Activated naive CD4-positive, alpha-beta T cell treated with anti-CD3 and anti-CD28 coated beads, Interleukin-2, amount 50 U/mL, for 24 hours (primary cell): ENCODE results near the gene ADAM8.
A peak's percentile ranks its signal among the peaks of the same experiment; 100 is the strongest.

Experiments used
- H3K27ac Mint-ChIP-seq: one replicate; pipeline ENCODE4 v1.8.0; 2021; ENCODE audit warnings: mild to moderate bottlenecking, mixed read lengths
- H3K27me3 Mint-ChIP-seq: one replicate; pipeline ENCODE4 v1.8.0; 2021; ENCODE audit warnings: mixed read lengths
- H3K36me3 Mint-ChIP-seq: one replicate; pipeline ENCODE4 v1.8.0; 2021; ENCODE audit warnings: mixed read lengths
- H3K4me1 Mint-ChIP-seq: one replicate; pipeline ENCODE4 v1.8.0; 2021; ENCODE audit warnings: mixed read lengths
- H3K4me3 Mint-ChIP-seq: one replicate; pipeline ENCODE4 v1.8.0; 2021; ENCODE audit warnings: mild to moderate bottlenecking, mixed read lengths
- H3K9me3 Mint-ChIP-seq: one replicate; pipeline ENCODE4 v1.8.0; 2021; ENCODE audit warnings: mixed read lengths

ADAM8 gene

DNA sequence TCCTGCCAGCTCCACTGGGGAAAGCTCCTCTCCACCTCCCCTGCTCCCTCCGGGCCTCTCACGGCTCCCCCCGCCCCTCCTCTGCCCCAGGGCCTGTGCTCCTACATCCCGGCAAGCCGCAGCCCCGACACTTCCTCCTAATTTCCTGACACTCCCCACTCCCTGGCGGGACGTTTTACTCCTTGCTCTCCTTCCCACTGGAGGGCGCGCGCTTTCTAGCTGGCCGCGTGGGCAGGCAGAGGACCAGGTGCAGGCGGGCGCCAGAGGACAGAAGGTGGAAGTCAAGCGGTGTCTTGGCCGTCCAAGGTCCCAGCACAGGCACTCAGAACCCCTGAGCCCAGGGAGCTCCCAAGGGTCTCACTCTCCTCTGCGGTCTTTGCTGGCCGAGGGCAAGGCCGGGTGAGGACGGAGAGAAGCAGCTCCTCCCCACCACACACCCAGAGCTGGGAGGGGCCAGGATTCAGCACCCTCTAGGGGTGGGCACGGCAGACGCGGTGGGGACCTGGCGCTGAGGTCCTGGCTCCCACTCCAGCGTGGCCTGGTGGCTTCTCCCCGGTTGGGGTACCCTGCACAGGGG, 19.1 kb downstream of the ADAM8 start:
- Mint-ChIP-seq H3K27ac (no peak overlapping the region), H3K27me3 (no peaks in the 10 kb centered on the region), H3K4me3 (no peak overlapping the region), H3K4me1 (peaks cover 37% of the 10 kb centered on the region), H3K36me3 (no peaks in the 10 kb centered on the region), H3K9me3 (no peaks in the 10 kb centered on the region)

DNA sequence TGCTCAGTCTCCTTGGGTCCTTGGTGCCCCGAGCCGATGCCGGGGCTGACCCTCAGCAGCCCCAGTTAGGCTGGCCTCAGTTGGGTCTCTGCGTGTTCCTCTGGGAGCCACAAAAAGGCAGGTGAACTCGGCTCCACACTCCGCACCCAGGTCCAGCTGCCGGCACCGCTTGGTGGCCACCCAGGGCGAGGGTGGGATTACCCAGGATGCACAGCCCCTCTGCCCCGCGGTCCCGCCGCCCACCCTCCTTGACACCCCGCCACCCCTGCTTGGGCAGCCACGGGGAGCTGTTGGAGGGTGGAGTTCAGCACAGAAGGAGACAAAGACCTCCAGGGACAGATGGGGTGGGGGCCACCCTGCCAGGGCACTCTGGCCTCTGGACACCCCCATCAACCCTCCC, 21.3 kb downstream of the ADAM8 start:
- no peaks in the 10 kb centered on the region for H3K36me3 Mint-ChIP-seq
- H3K27ac Mint-ChIP-seq, result no peak overlapping the region
- H3K4me3 Mint-ChIP-seq, result no peak overlapping the region
- no peaks in the 10 kb centered on the region for H3K9me3 Mint-ChIP-seq
- no peaks in the 10 kb centered on the region for H3K27me3 Mint-ChIP-seq
- peaks cover 24% of the 10 kb centered on the region for H3K4me1 Mint-ChIP-seq

DNA sequence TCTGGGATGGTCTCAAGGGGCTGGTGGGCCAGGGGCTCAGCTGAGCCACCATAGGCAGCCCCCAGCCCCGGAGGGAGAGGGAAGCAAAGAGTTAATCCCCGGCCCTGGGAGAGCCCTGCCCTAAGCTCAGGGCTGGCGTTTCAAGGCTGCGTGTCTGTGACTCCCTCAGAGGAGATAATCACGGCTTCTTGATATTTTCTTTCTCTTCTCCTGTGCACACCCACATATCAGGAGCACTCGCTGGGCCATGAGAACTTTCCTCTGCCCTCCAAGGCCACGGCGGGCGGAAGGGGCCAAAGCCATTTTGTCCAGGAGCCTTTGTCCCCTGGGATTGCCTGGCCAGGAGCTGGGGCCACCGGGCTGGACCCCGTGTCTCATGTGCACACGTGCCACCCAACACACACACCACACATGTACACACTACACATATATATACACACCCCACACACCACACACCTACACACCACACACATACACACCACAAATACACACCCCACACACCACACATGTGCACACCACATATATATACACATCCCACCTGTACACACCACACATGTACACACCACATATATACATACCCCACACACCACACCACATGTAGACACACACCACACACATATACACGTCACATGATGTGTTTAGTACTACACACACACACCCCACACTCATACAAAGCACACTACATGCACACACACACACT, 22.1 kb downstream of the ADAM8 start:
- H3K4me3 Mint-ChIP-seq, result no peak overlapping the region
- peak overlapping the region; percentile 33 for H3K27ac Mint-ChIP-seq
- no peaks in the 10 kb centered on the region for H3K9me3 Mint-ChIP-seq
- no peaks in the 10 kb centered on the region for H3K27me3 Mint-ChIP-seq
- H3K36me3 Mint-ChIP-seq, result no peaks in the 10 kb centered on the region
- peaks cover 17% of the 10 kb centered on the region for H3K4me1 Mint-ChIP-seq

DNA sequence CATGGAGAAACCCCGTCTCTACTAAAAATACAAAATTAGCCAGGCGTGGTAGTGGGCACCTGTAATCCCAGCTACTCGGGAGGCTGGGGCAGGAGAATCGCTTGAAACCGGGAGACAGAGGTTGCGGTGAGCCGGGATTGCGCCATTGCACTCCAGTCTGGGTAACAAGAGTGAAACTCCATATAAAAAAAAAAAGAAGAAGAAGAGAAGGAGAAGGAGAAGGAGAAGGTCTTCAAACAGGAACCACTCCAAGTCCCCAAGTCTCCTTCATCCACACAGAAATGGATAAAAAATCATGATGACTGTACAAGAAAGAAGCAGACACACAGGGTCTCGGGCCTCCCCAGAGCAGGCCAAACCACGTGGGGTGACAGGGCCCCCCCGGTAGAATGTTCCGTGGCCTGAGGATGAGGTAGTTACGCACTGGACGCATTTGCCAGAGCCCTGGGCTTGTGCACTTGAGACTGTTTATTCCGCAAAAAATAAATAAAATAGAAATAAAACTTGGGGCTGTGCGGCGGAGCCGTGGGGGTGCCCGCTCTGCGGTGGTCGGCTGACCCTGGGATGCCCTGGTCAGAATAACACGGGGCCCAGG, 23.2 kb downstream of the ADAM8 start:
- no peak overlapping the region for H3K27ac Mint-ChIP-seq
- no peaks in the 10 kb centered on the region for H3K9me3 Mint-ChIP-seq
- no peaks in the 10 kb centered on the region for H3K27me3 Mint-ChIP-seq
- no peaks in the 10 kb centered on the region for H3K36me3 Mint-ChIP-seq
- H3K4me3 Mint-ChIP-seq, result no peak overlapping the region
- H3K4me1 Mint-ChIP-seq, result peaks cover 9% of the 10 kb centered on the region

DNA sequence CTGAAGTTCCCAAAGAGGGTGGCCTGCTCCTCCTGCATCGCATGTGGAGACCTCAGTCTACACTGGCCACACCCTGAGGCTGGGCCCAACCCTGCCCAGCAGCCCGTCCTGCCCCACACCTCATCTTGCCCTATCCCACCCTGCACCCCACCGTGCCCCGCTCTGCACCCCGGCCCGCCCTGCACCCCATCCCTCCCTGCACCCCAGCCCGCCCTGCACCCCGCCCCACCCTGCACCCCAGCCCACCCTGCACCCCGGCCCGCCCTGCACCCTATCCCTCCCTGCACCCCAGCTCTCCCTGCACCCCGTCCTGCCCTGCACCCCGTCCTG, 24.5 kb downstream of the ADAM8 start:
- Mint-ChIP-seq H3K27ac (no peak overlapping the region), H3K4me3 (no peak overlapping the region), H3K36me3 (no peaks in the 10 kb centered on the region), H3K9me3 (no peaks in the 10 kb centered on the region), H3K4me1 (no peaks in the 10 kb centered on the region), H3K27me3 (no peaks in the 10 kb centered on the region)

DNA sequence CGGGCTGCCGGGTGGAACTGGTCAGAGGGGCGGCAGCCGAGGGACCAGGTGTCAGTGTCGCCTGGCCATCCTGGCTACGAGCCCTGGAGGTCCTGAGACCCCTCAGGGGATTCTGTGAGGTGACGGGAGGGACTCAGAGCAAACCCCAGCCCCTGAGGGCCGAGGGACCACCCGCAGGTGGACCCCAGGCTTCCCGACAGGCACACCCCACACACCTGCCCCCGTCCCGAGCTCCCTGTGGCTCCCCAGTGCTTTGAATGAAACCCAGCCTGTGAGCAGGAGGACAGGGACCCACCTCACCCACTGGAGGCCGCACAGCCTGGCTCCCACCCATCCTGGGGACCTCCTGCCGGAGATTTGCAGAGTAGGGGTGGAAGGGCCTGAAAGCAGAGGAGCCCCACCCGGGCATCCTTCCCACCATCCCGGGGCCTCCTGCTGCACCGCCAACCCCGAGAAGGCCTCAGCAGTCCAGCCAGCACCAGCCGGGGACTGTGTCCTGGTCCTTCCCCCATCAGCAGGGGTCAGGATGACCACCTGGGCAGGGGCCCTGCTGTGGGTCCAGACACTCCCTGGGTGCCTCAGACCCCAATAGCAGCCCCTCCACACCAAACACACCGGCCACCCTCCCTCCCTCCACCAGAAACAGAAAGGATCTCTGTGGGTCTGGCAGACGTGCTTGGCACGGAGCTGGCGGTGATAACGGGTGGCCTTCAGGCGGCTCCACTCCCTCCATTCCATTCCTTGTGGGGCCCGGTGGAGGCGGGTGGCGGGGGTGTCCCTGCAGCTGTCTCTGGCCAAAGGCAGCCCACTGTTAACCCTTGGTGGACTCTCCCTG, 25.1 kb downstream of the ADAM8 start:
- Mint-ChIP-seq H3K4me3 (no peak overlapping the region), H3K9me3 (no peaks in the 10 kb centered on the region), H3K4me1 (no peaks in the 10 kb centered on the region), H3K27me3 (no peaks in the 10 kb centered on the region), H3K27ac (peak overlapping the region; percentile 84), H3K36me3 (no peaks in the 10 kb centered on the region)

DNA sequence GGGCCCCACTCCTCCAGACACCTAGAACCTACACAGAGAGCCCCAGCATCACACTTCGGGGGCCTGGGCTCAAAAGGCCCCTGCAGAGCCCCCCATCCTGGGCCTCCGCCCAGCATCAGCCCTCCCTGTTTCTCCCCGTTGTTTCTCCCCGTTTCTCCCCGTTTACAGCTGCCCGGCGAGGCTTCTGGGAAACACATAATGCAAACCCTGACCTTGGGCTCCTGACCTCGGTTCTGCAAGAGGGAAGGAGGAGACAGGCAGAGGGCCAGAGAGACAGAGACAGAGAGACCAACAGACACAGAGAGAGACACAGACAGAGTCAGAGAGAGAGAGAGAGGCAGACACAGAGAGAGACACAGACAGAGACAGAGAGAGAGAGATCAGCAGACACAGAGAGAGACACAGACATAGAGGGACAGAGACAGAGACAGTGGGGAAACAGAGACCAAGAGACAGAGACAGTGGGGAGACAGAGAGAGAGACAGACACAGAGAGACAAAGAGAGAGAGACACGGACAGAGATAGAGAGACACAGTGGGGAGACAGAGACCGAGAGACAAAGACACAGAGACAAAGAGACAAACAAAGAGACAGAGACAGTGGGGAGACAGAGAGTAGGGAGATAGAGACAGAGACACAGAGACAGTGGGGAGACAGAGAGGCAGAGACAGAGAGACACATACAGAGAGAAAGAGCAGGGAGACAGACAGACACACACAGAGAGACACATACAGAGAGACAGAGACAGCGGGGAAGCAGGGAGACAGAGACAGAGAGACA, 26.5 kb downstream of the ADAM8 start:
- Mint-ChIP-seq H3K4me3 (no peak overlapping the region), H3K27me3 (peaks cover 2% of the 10 kb centered on the region), H3K9me3 (no peaks in the 10 kb centered on the region), H3K36me3 (no peaks in the 10 kb centered on the region), H3K27ac (no peak overlapping the region), H3K4me1 (no peaks in the 10 kb centered on the region)

DNA sequence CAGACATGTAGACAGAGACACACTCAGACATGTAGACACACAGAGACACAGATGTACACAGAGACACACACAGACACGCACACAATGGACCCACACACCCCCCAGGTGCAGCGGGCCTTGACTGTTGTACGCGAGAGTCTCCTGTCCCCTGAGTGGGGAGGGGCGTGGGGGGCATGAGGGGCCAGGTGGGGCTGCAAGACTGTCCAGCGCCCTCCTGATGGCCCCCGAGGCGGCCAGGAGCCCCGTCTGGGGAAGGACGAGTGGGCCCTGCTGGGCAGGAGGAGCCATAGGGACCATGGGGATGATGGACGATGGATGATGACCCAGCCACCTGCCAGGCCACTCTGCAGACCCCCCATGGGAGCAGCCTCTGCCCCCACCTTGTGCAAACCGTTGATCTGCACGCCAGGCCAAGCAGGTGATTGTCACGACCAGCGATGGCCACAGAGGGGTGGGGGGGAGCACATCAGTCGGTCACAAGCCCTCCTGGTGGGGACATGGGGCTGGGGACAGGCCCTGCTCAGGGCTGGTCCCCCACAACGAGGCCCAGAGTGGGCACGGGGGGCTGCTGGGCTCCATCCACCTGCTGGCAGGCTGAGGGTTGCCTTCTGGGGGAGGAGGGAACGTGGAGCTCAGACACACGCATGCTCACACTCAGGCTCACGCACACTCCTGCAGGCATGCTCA, 27.4 kb downstream of the ADAM8 start:
- no peaks in the 10 kb centered on the region for H3K9me3 Mint-ChIP-seq
- H3K4me1 Mint-ChIP-seq, result no peaks in the 10 kb centered on the region
- H3K27ac Mint-ChIP-seq, result no peak overlapping the region
- no peak overlapping the region for H3K4me3 Mint-ChIP-seq
- H3K27me3 Mint-ChIP-seq, result peaks cover 2% of the 10 kb centered on the region
- H3K36me3 Mint-ChIP-seq, result no peaks in the 10 kb centered on the region

DNA sequence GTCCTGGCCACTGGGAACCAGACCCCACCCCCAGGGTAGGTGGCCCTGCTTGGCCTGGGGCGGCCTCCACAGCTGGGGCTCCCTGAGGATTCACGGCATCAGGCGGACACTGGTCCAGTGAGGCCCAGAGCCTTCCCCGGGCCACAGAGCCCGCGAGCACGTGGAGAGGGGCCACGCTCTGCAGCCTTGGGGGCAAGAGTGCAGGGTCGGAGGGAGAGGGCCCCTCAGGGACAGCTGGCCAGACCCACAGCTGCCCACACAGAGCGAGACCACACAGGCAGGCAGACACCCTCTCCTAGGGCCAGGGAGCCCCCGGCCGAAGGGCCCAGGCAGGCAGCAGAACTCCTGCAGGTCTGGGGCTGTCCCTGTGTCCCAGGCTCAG, 28.3 kb downstream of the ADAM8 start:
- no peaks in the 10 kb centered on the region for H3K4me1 Mint-ChIP-seq
- peaks cover 2% of the 10 kb centered on the region for H3K27me3 Mint-ChIP-seq
- H3K9me3 Mint-ChIP-seq, result no peaks in the 10 kb centered on the region

DNA sequence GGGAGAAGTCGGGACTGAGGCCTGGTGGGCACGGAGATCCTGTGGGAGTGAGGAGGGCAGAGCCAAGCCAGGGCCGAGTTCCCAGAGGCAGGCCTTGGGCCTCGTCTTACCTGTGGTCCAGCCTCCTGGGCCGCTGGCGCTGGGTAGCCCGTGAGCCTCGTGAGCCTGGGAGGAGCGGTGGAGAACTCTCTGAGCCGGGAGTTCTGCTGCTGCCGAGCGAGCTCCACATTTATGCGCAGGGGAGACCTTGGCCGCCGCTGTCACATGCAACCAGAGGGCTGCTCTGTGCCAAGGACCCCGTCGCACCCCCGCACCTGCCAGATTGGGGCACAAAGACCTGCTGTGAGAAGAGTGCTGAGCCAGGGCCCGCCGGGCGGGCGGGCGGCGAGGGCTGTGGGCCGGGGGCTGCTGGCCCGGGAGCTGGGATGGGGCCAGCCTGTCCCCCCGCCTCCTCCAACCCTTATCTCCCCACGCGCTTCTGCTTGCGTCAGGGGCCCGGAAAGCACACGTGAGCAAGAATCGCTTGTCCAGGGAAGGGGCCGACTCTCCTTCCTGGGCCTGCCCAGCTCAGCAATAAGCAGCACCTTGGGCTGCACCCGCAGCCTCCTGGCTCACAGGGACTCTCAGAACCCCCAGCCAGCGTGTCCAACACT, 28.9 kb downstream of the ADAM8 start:
- peaks cover 4% of the 10 kb centered on the region for H3K27me3 Mint-ChIP-seq
- no peaks in the 10 kb centered on the region for H3K4me1 Mint-ChIP-seq
- no peak overlapping the region for H3K27ac Mint-ChIP-seq
- no peak overlapping the region for H3K4me3 Mint-ChIP-seq
- no peaks in the 10 kb centered on the region for H3K9me3 Mint-ChIP-seq
- no peaks in the 10 kb centered on the region for H3K36me3 Mint-ChIP-seq

More for the DNA sequence above, 28.3 kb downstream of the ADAM8 start:
- Mint-ChIP-seq H3K27ac (no peak overlapping the region), H3K36me3 (no peaks in the 10 kb centered on the region), H3K4me3 (no peak overlapping the region)

DNA sequence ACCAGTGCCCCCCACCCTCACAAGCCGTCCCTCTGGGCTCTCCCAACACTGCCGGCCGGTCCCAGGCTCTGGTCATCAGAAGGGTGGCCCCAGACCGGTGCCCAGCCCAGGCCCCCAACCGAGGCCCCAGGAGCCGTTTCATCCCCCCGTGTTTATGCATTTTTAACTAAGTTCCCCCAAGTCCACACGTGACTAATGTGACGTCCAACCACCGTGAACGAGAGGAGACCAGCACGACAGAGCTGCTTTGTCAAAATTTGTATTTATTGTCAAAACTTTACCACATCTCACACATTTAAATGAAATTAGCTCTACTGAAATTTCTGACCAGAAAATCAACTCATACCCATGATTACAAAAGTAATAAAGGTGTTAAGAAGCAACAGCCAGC, 30.4 kb downstream of the ADAM8 start:
- Mint-ChIP-seq H3K9me3 (no peaks in the 10 kb centered on the region), H3K27me3 (peaks cover 8% of the 10 kb centered on the region), H3K4me3 (no peak overlapping the region), H3K4me1 (peaks cover 13% of the 10 kb centered on the region), H3K27ac (no peak overlapping the region), H3K36me3 (no peaks in the 10 kb centered on the region)

DNA sequence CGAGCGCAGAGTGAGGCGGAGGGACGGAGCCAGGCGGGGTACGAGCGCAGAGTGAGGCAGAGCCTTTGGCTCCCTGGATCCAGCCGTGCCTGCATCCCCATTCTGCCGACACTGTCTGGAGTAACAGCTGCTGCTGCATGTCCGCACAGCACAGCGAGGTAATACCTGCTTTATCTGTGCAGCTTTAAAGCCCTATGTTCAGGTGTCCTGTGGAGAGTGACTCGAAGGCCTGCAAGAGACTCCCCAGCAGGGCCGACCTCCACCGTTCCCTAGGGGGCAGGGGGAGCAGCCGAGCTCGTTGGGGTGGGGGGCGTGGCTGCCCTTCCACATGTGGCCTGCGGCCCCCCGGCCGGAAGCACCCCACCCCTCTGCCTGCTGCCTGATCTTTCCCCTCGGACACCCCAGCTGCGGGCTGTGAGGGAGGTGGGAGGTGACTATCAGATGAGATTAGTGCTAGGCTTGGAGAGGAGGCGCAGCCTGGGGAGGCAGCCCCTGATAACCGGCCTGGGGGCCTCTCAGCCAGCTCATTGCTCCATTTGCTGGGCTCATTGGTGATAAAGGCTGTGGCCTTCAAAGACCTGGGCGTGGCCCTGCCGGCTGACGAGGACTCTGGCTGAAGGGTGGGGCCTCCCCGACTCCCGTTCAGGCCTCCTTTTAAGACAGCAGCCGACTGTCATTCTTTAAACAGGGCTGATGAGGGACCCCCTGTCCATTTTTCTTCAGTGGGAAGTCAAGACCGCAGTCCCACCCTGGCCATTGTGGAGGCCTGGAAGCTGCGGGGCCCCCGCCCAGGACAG, 31.0 kb downstream of the ADAM8 start:
- no peaks in the 10 kb centered on the region for H3K36me3 Mint-ChIP-seq
- H3K27ac Mint-ChIP-seq, result no peak overlapping the region
- peaks cover 19% of the 10 kb centered on the region for H3K4me1 Mint-ChIP-seq
- no peak overlapping the region for H3K4me3 Mint-ChIP-seq
- H3K9me3 Mint-ChIP-seq, result no peaks in the 10 kb centered on the region
- peaks cover 11% of the 10 kb centered on the region for H3K27me3 Mint-ChIP-seq

DNA sequence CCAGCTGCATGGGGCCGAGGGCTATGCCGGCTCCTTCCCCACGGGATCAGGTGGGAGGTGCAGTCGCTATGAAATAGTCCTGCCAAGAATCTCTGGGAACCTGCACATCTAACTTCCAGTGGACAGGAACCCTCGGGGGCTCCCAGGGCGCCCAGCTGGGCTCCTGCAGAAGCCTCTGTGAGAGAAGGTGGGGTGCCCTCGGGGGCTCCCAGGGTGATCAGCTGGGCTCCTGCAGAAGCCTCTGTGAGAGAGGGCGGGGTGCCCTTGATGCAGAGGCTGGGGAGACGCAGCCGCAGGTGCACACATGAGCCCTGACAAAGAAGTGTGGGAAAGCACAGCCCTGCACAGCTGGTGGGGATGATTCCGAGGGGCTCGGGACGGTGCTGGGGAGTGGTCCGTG, 33.1 kb downstream of the ADAM8 start:
- H3K36me3 Mint-ChIP-seq, result no peaks in the 10 kb centered on the region
- peaks cover 20% of the 10 kb centered on the region for H3K4me1 Mint-ChIP-seq
- H3K9me3 Mint-ChIP-seq, result no peaks in the 10 kb centered on the region
- H3K27ac Mint-ChIP-seq, result no peak overlapping the region
- no peak overlapping the region for H3K4me3 Mint-ChIP-seq
- H3K27me3 Mint-ChIP-seq, result peaks cover 22% of the 10 kb centered on the region
